SK-N-MC (cell line): ENCODE data around the gene ABCG2.

ENCODE experiments used
- EZH2 ChIP-seq: fragments of 200-600 bp; sonication (generic); IDR thresholded peaks from one replicate; pipeline ENCODE4 v1.6.1; 2017; ENCODE audit warnings: antibody characterized with exemption
- FOXP2 ChIP-seq: optimal IDR thresholded peaks from 2 replicates; pipeline ENCODE3; 2011; ENCODE audit warnings: mild to moderate bottlenecking, moderate library complexity; ENCODE audit not compliant: insufficient read depth; ENCODE audit errors: extremely low read length, control extremely low read depth
- POLR2AphosphoS5 ChIP-seq: IDR thresholded peaks from 2 replicates; pipeline ENCODE4 v1.6.1; 2012; ENCODE audit warnings: mild to moderate bottlenecking, low read depth, low read length, borderline replicate concordance

- TF ChIP-seq POLR2AphosphoS5, result no peak
- TF ChIP-seq EZH2, result no peak
- TF ChIP-seq FOXP2, result no peak
These were observed 49.1 kb downstream of the ABCG2 start for GRCh38 chr4:88109123-88109881.
